ENCODE data around the gene SLC44A1.
"Not testable (repeated sequence)": the region's sequence is repeated elsewhere in the genome, so short reads cannot be mapped to it uniquely, and the experiment has no call there.

SLC44A1 gene

GRCh38 chr9:105251133-105251532, 6.7 kb downstream of the SLC44A1 start:
- H3K9ac ChIP-seq = no peak overlapping the region
- peak overlapping the region; percentile 15 for H3K27ac ChIP-seq
- peaks cover 4% of the 10 kb centered on the region for H3K4me1 ChIP-seq
- no peak overlapping the region for H3K4me2 ChIP-seq (ENCODE audit: low read length)
- peaks cover 31% of the 10 kb centered on the region for H3K79me2 ChIP-seq
- H2AFZ ChIP-seq = no peak overlapping the region
- H3K27me3 ChIP-seq (ENCODE audit: control insufficient read depth, insufficient read depth, low read length) = no peaks in the 10 kb centered on the region
- no peaks in the 10 kb centered on the region for H3K9me3 ChIP-seq (ENCODE audit: control insufficient read depth, low read length)
- no peaks in the 10 kb centered on the region for H3K36me3 ChIP-seq (ENCODE audit: control insufficient read depth, insufficient read depth, low read length)
- no peak for TF ChIP-seq CTCF (IDR thresholded peaks at IDR 0.05)
- H3K4me3 ChIP-seq (ENCODE audit: low read depth, low read length) = no peak overlapping the region

GRCh38 chr9:105251733-105252404, 7.4 kb downstream of the SLC44A1 start:
- H3K4me2 ChIP-seq (ENCODE audit: low read length) = no peak overlapping the region
- no peak overlapping the region for H2AFZ ChIP-seq
- no peak overlapping the region for H3K9ac ChIP-seq
- H3K4me3 ChIP-seq (ENCODE audit: low read depth, low read length) = no peak overlapping the region
- no peak for TF ChIP-seq CTCF (IDR thresholded peaks at IDR 0.05)
- no peaks in the 10 kb centered on the region for H3K9me3 ChIP-seq (ENCODE audit: control insufficient read depth, low read length)
- H3K27ac ChIP-seq = peak overlapping the region; percentile 15
- H3K27me3 ChIP-seq (ENCODE audit: control insufficient read depth, insufficient read depth, low read length) = no peaks in the 10 kb centered on the region
- no peaks in the 10 kb centered on the region for H3K36me3 ChIP-seq (ENCODE audit: control insufficient read depth, insufficient read depth, low read length)
- peaks cover 31% of the 10 kb centered on the region for H3K79me2 ChIP-seq
- peaks cover 4% of the 10 kb centered on the region for H3K4me1 ChIP-seq

- Histone ChIP-seq H3K27me3 (ENCODE audit: control insufficient read depth, insufficient read depth, low read length) (no peaks in the 10 kb centered on the region), H3K9ac (no peak overlapping the region), H3K27ac (no peak overlapping the region), H2AFZ (no peak overlapping the region), H3K9me3 (ENCODE audit: control insufficient read depth, low read length) (no peaks in the 10 kb centered on the region), H3K36me3 (ENCODE audit: control insufficient read depth, insufficient read depth, low read length) (no peaks in the 10 kb centered on the region), H3K79me2 (peaks cover 26% of the 10 kb centered on the region), H3K4me1 (peaks cover 6% of the 10 kb centered on the region), H3K4me3 (ENCODE audit: low read depth, low read length) (no peak overlapping the region), H3K4me2 (ENCODE audit: low read length) (no peak overlapping the region)
- no peak for TF ChIP-seq CTCF (IDR thresholded peaks at IDR 0.05)
Measured at GRCh38 chr9:105252405-105252756, 7.9 kb downstream of the SLC44A1 start.

- Histone ChIP-seq H3K4me2 (ENCODE audit: low read length) (no peak overlapping the region), H3K4me3 (ENCODE audit: low read depth, low read length) (no peak overlapping the region), H3K27ac (no peak overlapping the region), H3K4me1 (peaks cover 10% of the 10 kb centered on the region), H3K36me3 (ENCODE audit: control insufficient read depth, insufficient read depth, low read length) (no peaks in the 10 kb centered on the region), H3K9me3 (ENCODE audit: control insufficient read depth, low read length) (no peaks in the 10 kb centered on the region), H2AFZ (no peak overlapping the region), H3K27me3 (ENCODE audit: control insufficient read depth, insufficient read depth, low read length) (no peaks in the 10 kb centered on the region), H3K79me2 (peaks cover 31% of the 10 kb centered on the region), H3K9ac (no peak overlapping the region)
- TF ChIP-seq CTCF (IDR thresholded peaks at IDR 0.05) = no peak
Measured at GRCh38 chr9:105254226-105254625, 9.8 kb downstream of the SLC44A1 start.

DNA sequence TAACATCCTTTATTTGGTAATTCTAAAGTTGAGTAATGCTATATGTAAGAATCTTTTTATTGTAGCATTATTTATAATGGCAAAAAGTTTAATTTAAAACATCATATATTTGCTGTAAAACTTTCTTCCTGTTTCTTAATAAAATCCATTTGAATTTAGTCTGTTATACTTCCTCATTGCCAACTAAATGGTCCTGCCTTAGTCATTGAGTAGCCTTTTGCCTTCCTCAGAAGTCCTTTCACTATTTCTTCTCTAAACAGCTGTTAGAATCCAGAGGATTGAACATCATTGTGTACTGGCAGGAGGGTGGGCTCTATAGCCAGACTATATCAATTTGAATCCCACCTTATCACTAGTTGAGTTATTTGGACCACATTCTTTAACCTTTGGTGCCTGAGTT, 11.0 kb downstream of the SLC44A1 start:
- H3K9me3 ChIP-seq (ENCODE audit: control insufficient read depth, low read length) = no peaks in the 10 kb centered on the region
- TF ChIP-seq CTCF (IDR thresholded peaks at IDR 0.05) = no peak
- H2AFZ ChIP-seq = no peak overlapping the region
- no peak overlapping the region for H3K4me3 ChIP-seq (ENCODE audit: low read depth, low read length)
- H3K9ac ChIP-seq = no peak overlapping the region
- no peaks in the 10 kb centered on the region for H3K27me3 ChIP-seq (ENCODE audit: control insufficient read depth, insufficient read depth, low read length)
- H3K79me2 ChIP-seq = peaks cover 30% of the 10 kb centered on the region
- H3K27ac ChIP-seq = no peak overlapping the region
- H3K4me2 ChIP-seq (ENCODE audit: low read length) = no peak overlapping the region
- H3K36me3 ChIP-seq (ENCODE audit: control insufficient read depth, insufficient read depth, low read length) = no peaks in the 10 kb centered on the region
- peaks cover 10% of the 10 kb centered on the region for H3K4me1 ChIP-seq

GRCh38 chr9:105256569-105256968, 12.1 kb downstream of the SLC44A1 start:
- Histone ChIP-seq H3K79me2 (peaks cover 31% of the 10 kb centered on the region), H3K4me1 (peaks cover 10% of the 10 kb centered on the region)
- H3K9me3 ChIP-seq (ENCODE audit: control insufficient read depth, low read length); H3K36me3 ChIP-seq (ENCODE audit: control insufficient read depth, insufficient read depth, low read length); H3K9ac ChIP-seq; H3K4me2 ChIP-seq (ENCODE audit: low read length); H3K27me3 ChIP-seq (ENCODE audit: control insufficient read depth, insufficient read depth, low read length); H2AFZ ChIP-seq; H3K27ac ChIP-seq; H3K4me3 ChIP-seq (ENCODE audit: low read depth, low read length): not testable (repeated sequence)

Measured in parathyroid adenoma (tissue), 2 donors.